Measurements from ENCODE around the gene REEP1.

The REEP1 gene

GRCh38 chr2:86195808-86196387 lies 141.5 kb downstream of the REEP1 start:
- TF ChIP-seq FOXM1 (IDR thresholded peaks at IDR 0.05; ENCODE audit: borderline replicate concordance, low read depth): no peak
- no peak for TF ChIP-seq RAD21 (IDR thresholded peaks at IDR 0.05; ENCODE audit: low read depth)
- TF ChIP-seq TEAD4 (IDR thresholded peaks at IDR 0.05): no peak
- TF ChIP-seq EP300 (IDR thresholded peaks at IDR 0.05; ENCODE audit: borderline replicate concordance): no peak
- no peak for TF ChIP-seq TCF12 (IDR thresholded peaks at IDR 0.05; ENCODE audit: low read depth)
- no peak for TF ChIP-seq CREB1 (IDR thresholded peaks at IDR 0.05; ENCODE audit: low read depth)
- no peak for TF ChIP-seq MAX (IDR thresholded peaks at IDR 0.05)
- TF ChIP-seq, protein P1, sequence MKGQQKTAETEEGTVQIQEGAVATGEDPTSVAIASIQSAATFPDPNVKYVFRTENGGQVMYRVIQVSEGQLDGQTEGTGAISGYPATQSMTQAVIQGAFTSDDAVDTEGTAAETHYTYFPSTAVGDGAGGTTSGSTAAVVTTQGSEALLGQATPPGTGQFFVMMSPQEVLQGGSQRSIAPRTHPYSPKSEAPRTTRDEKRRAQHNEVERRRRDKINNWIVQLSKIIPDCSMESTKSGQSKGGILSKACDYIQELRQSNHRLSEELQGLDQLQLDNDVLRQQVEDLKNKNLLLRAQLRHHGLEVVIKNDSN (IDR thresholded peaks at IDR 0.05): no peak
- TF ChIP-seq, protein P2, sequence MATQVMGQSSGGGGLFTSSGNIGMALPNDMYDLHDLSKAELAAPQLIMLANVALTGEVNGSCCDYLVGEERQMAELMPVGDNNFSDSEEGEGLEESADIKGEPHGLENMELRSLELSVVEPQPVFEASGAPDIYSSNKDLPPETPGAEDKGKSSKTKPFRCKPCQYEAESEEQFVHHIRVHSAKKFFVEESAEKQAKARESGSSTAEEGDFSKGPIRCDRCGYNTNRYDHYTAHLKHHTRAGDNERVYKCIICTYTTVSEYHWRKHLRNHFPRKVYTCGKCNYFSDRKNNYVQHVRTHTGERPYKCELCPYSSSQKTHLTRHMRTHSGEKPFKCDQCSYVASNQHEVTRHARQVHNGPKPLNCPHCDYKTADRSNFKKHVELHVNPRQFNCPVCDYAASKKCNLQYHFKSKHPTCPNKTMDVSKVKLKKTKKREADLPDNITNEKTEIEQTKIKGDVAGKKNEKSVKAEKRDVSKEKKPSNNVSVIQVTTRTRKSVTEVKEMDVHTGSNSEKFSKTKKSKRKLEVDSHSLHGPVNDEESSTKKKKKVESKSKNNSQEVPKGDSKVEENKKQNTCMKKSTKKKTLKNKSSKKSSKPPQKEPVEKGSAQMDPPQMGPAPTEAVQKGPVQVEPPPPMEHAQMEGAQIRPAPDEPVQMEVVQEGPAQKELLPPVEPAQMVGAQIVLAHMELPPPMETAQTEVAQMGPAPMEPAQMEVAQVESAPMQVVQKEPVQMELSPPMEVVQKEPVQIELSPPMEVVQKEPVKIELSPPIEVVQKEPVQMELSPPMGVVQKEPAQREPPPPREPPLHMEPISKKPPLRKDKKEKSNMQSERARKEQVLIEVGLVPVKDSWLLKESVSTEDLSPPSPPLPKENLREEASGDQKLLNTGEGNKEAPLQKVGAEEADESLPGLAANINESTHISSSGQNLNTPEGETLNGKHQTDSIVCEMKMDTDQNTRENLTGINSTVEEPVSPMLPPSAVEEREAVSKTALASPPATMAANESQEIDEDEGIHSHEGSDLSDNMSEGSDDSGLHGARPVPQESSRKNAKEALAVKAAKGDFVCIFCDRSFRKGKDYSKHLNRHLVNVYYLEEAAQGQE (IDR thresholded peaks at IDR 0.05; ENCODE audit: low read depth): no peak
- TF ChIP-seq YY1 (IDR thresholded peaks at IDR 0.05; ENCODE audit: low read depth): no peak
- no peak for TF ChIP-seq EGR1 (IDR thresholded peaks at IDR 0.05)
- TF ChIP-seq ZBTB7A (IDR thresholded peaks at IDR 0.05; ENCODE audit: low read depth): no peak

DNA sequence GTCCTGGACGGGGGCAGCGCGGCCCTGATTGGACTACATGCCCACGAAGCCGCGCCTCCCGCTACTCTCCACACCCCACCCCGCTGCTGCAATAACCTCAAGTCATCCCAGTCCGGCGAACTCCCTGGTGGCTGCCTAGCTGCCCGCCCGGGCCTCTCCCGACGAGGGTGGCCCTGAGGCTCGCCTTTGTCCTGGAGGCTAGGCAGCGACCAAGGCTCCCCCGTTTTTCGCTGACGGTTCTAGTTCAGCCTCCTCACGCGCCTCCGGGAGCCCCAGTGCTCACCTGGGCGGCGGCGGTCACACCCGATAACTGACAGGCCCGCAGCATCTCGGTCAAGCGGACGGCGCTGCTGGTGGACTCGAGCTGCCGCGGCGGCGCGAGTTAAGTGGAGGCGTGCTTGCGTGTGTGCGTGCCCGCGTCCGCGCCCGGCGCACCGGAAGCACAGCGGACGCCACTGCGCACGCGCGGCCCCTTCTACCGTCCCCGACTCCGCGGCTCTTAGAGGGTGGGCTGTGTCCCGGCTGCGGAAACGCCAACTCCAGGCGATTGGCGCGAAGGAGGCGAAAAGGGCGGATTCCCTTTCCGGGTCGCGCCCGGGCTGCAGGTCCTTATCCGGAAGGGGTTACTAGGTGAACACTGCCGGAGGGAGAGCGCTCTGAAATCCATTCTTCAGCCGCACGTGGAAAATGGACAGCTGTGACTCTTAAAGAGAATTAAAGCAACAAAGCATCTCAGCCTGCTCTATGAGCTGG lies 142.2 kb downstream of the REEP1 start, which contains the start of gene IMMT:
Gene IMMT, minus strand, starts transcription at position 408 of the 753 bp plus-strand sequence. Its CDS starts 80 bp downstream, at position 328.
- TF ChIP-seq, protein P2 (IDR thresholded peaks at IDR 0.05; ENCODE audit: low read depth): no peak
- peak; percentile 53 for TF ChIP-seq EGR1 (IDR thresholded peaks at IDR 0.05)
- no peak for TF ChIP-seq TEAD4 (IDR thresholded peaks at IDR 0.05)
- TF ChIP-seq MAX (IDR thresholded peaks at IDR 0.05): peak; percentile 95
- TF ChIP-seq EP300 (IDR thresholded peaks at IDR 0.05; ENCODE audit: borderline replicate concordance): 0 out of 2 replicates have a peak, but pooled peaks have one; percentile 24
- TF ChIP-seq RAD21 (IDR thresholded peaks at IDR 0.05; ENCODE audit: low read depth): no peak
- 0 out of 2 replicates have a peak, but pooled peaks have one; percentile 6 for TF ChIP-seq NFIC (IDR thresholded peaks at IDR 0.05)
- TF ChIP-seq TAF1 (IDR thresholded peaks at IDR 0.05; ENCODE audit: low read depth): peak; percentile 72
- TF ChIP-seq, protein P1 (IDR thresholded peaks at IDR 0.05): no peak; the same call in 1 of the 2 replicates
- TF ChIP-seq CEBPB (IDR thresholded peaks at IDR 0.05): peak; percentile 45; the same call in 1 of the 2 replicates
- TF ChIP-seq TCF12 (IDR thresholded peaks at IDR 0.05; ENCODE audit: low read depth): peak; percentile 40; the same call in 1 of the 2 replicates
- TF ChIP-seq FOXM1 (IDR thresholded peaks at IDR 0.05; ENCODE audit: borderline replicate concordance, low read depth): peak; percentile 32; the same call in 1 of the 2 replicates
- peak; percentile 34 for TF ChIP-seq CREB1 (IDR thresholded peaks at IDR 0.05; ENCODE audit: low read depth)
- TF ChIP-seq YY1 (IDR thresholded peaks at IDR 0.05; ENCODE audit: low read depth): peak; percentile 54; the same call in 1 of the 2 replicates
- no peak for TF ChIP-seq ZBTB7A (IDR thresholded peaks at IDR 0.05; ENCODE audit: low read depth)

- no peak for TF ChIP-seq FOXM1 (IDR thresholded peaks at IDR 0.05; ENCODE audit: borderline replicate concordance, low read depth)
- TF ChIP-seq EGR1 (IDR thresholded peaks at IDR 0.05): no peak
These were observed 142.7 kb downstream of the REEP1 start for GRCh38 chr2:86194751-86195054.

- no peak for TF ChIP-seq TCF12 (IDR thresholded peaks at IDR 0.05; ENCODE audit: low read depth)
- TF ChIP-seq CEBPB (IDR thresholded peaks at IDR 0.05): no peak
- no peak for TF ChIP-seq YY1 (IDR thresholded peaks at IDR 0.05; ENCODE audit: low read depth)
- TF ChIP-seq, protein P2 (IDR thresholded peaks at IDR 0.05; ENCODE audit: low read depth): no peak
- TF ChIP-seq FOXM1 (IDR thresholded peaks at IDR 0.05; ENCODE audit: borderline replicate concordance, low read depth): no peak
- no peak for TF ChIP-seq RAD21 (IDR thresholded peaks at IDR 0.05; ENCODE audit: low read depth)
- TF ChIP-seq CREB1 (IDR thresholded peaks at IDR 0.05; ENCODE audit: low read depth): no peak
- no peak for TF ChIP-seq TAF1 (IDR thresholded peaks at IDR 0.05; ENCODE audit: low read depth)
- TF ChIP-seq ZBTB7A (IDR thresholded peaks at IDR 0.05; ENCODE audit: low read depth): no peak
- TF ChIP-seq TEAD4 (IDR thresholded peaks at IDR 0.05): no peak
- no peak for TF ChIP-seq EP300 (IDR thresholded peaks at IDR 0.05; ENCODE audit: borderline replicate concordance)
- TF ChIP-seq NFIC (IDR thresholded peaks at IDR 0.05): no peak
- TF ChIP-seq, protein P1 (IDR thresholded peaks at IDR 0.05): no peak
- no peak for TF ChIP-seq EGR1 (IDR thresholded peaks at IDR 0.05)
- no peak for TF ChIP-seq MAX (IDR thresholded peaks at IDR 0.05)
These were observed 143.4 kb downstream of the REEP1 start for GRCh38 chr2:86193901-86194567.
